ENCODE data around the gene ZNF524. TPM values are rescaled to one million over a fixed set of nuclear protein-coding genes. Genes with fewer than 3 reads are reported as not detected.

Gene ZNF524
- total and polyA plus RNA-seq, 5 experiments from 2014 or later = 19.1 to 31.6 (median 21.5) TPM

- H3K36me3 Mint-ChIP-seq = peaks cover 0 to 20% (median 4%) of the 10 kb centered on the region in 3 donors
- peak within 1 kb of the TSS; percentile 91 to 99 (median 95) for H3K27ac Mint-ChIP-seq
- peaks cover 45 to 79% (median 74%) of the 10 kb centered on the region in 4 donors for H3K4me1 Mint-ChIP-seq
- POLR2A ChIA-PET = interaction anchor here (1.0 to 7.3 kb wide), 6 partner anchors 8 to 42 kb away, joined by 4 to 76 read pairs (median 6); partner anchors contain the start of genes FIZ1, U2AF2, ZNF524 and ZNF784
- H3K9me3 Mint-ChIP-seq = no peaks in the 10 kb centered on the region
- H3K4me3 Mint-ChIP-seq = peak within 1 kb of the TSS; percentile 84 to 98 (median 94)
- ATAC-seq (peak; percentile 19), DNase-seq (peak in 8 of 10 donors; percentile 42 to 78 (median 54))
- H3K27me3 Mint-ChIP-seq = no peaks in the 10 kb centered on the region
These were observed 40.7 kb downstream of the ZNF524 start, which contains the start of gene ZNF580 for GRCh38 chr19:55640577-55641425. Gene ZNF580 (plus strand): TSS chr19:55641002. CDS start chr19:55642509, 1,507 bp downstream.

- Mint-ChIP-seq H3K9me3 (no peaks in the 10 kb centered on the region), H3K27me3 (no peaks in the 10 kb centered on the region), H3K4me3 (peak overlapping the region; percentile 84 to 98 (median 94)), H3K4me1 (peaks cover 37 to 71% (median 66%) of the 10 kb centered on the region in 4 donors), H3K27ac (peak overlapping the region; percentile 83 to 99 (median 95)), H3K36me3 (peaks cover 0 to 14% (median 4%) of the 10 kb centered on the region in 3 donors)
- ATAC-seq (peak; percentile 7 to 8), DNase-seq (peak in 6 of 10 donors; percentile 28 to 69 (median 46))
- POLR2A ChIA-PET = interaction anchor here (1.0 to 9.2 kb wide), 12 partner anchors 7 to 165 kb away, joined by 4 to 148 read pairs (median 10); partner anchors contain the start of genes FIZ1, U2AF2, ZNF524 and ZNF628
These were observed 41.5 kb downstream of the ZNF524 start for GRCh38 chr19:55641426-55642152.

GRCh38 chr19:55642153-55643002 is 42.3 kb downstream of the ZNF524 start:
- Mint-ChIP-seq H3K4me1 (peaks cover 36 to 71% (median 65%) of the 10 kb centered on the region in 4 donors), H3K4me3 (peak overlapping the region; percentile 91 to 99 (median 94)), H3K27ac (peak overlapping the region; percentile 94 to 99 (median 98)), H3K36me3 (peaks cover 0 to 14% (median 4%) of the 10 kb centered on the region in 3 donors), H3K27me3 (no peaks in the 10 kb centered on the region), H3K9me3 (no peaks in the 10 kb centered on the region)
- peak in 6 of 10 donors; percentile 24 to 66 (median 44) for DNase-seq
- ATAC-seq = peak; percentile 24 to 36
- POLR2A ChIA-PET = interaction anchor here (0.7 to 9.2 kb wide), 17 partner anchors 7 to 499 kb away, joined by 3 to 148 read pairs (median 5); partner anchors contain the start of genes EPN1, FIZ1, U2AF2 and ZNF444

- no peaks in the 10 kb centered on the region for H3K27me3 Mint-ChIP-seq
- POLR2A ChIA-PET = interaction anchor here (0.5 to 9.2 kb wide), 19 partner anchors 8 to 607 kb away, joined by 3 to 148 read pairs (median 5); partner anchors contain the start of genes EPN1, FIZ1, U2AF2 and ZNF444
- peak; percentile 45 to 51 for ATAC-seq
- H3K4me3 Mint-ChIP-seq = peak within 1 kb of the TSS; percentile 91 to 99 (median 94)
- peaks cover 30 to 67% (median 61%) of the 10 kb centered on the region in 4 donors for H3K4me1 Mint-ChIP-seq
- peaks cover 0 to 10% (median 2%) of the 10 kb centered on the region in 3 donors for H3K36me3 Mint-ChIP-seq
- H3K27ac Mint-ChIP-seq = peak within 1 kb of the TSS; percentile 94 to 99 (median 98)
- DNase-seq = peak; percentile 67 to 86 (median 76)
- H3K9me3 Mint-ChIP-seq = no peaks in the 10 kb centered on the region
These were observed 43.2 kb downstream of the ZNF524 start, which contains the start of gene ZNF581 for GRCh38 chr19:55643003-55643886. Gene ZNF581 (plus strand): TSS chr19:55643649. CDS start chr19:55644572, 923 bp downstream.

- peak in 1 of 10 donors; percentile 60 for DNase-seq
- H3K27me3 Mint-ChIP-seq = no peaks in the 10 kb centered on the region
These were observed 43.7 kb downstream of the ZNF524 start for GRCh38 chr19:55643887-55644176.

GRCh38 chr19:55644191-55644833 is 44.2 kb downstream of the ZNF524 start:
- Mint-ChIP-seq H3K4me1 (peaks cover 27 to 64% (median 61%) of the 10 kb centered on the region in 4 donors), H3K27ac (peak overlapping the region; percentile 87 to 99 (median 94)), H3K9me3 (no peaks in the 10 kb centered on the region), H3K36me3 (peaks cover 0 to 6% (median 0%) of the 10 kb centered on the region in 3 donors), H3K4me3 (peak overlapping the region; percentile 91 to 99 (median 94)), H3K27me3 (no peaks in the 10 kb centered on the region)
- POLR2A ChIA-PET = interaction anchor here (0.7 to 9.2 kb wide), 6 partner anchors 9 to 527 kb away, joined by 3 to 148 read pairs (median 5); partner anchors contain the start of genes PPP1R12C, U2AF2 and ZNF865
- DNase-seq (peak in 1 of 10 donors; percentile 54), ATAC-seq (no peak)

More at GRCh38 chr19:55643887-55644176, 43.7 kb downstream of the ZNF524 start:
- H3K9me3 Mint-ChIP-seq = no peaks in the 10 kb centered on the region
- peak overlapping the region; percentile 91 to 99 (median 94) for H3K4me3 Mint-ChIP-seq
- H3K36me3 Mint-ChIP-seq = peaks cover 0 to 6% (median 2%) of the 10 kb centered on the region in 3 donors
- ATAC-seq = no peak
- peak overlapping the region; percentile 87 to 99 (median 94) for H3K27ac Mint-ChIP-seq
- POLR2A ChIA-PET = interaction anchor here (1.0 to 9.2 kb wide), 5 partner anchors 9 to 526 kb away, joined by 3 to 148 read pairs (median 6); partner anchors contain the start of genes PPP1R12C, U2AF2 and ZNF865
- peaks cover 30 to 65% (median 62%) of the 10 kb centered on the region in 4 donors for H3K4me1 Mint-ChIP-seq

- Mint-ChIP-seq H3K27ac (peak overlapping the region in 6 of 10 donors; percentile 38 to 99 (median 94)), H3K27me3 (no peaks in the 10 kb centered on the region), H3K4me3 (peak overlapping the region; percentile 91 to 99 (median 94)), H3K4me1 (peaks cover 31 to 65% (median 62%) of the 10 kb centered on the region in 4 donors), H3K9me3 (no peaks in the 10 kb centered on the region), H3K36me3 (peaks cover 0 to 8% (median 0%) of the 10 kb centered on the region in 3 donors)
- POLR2A ChIA-PET = interaction anchor here (0.7 to 9.2 kb wide), 6 partner anchors 8 to 527 kb away, joined by 3 to 148 read pairs (median 4); partner anchors contain the start of genes FIZ1, PPP1R12C, U2AF2 and ZNF524
- no peak for ATAC-seq
- peak in 1 of 10 donors; percentile 38 for DNase-seq
These were observed 44.9 kb downstream of the ZNF524 start for GRCh38 chr19:55644842-55645511.

- Mint-ChIP-seq H3K27me3 (no peaks in the 10 kb centered on the region), H3K36me3 (peaks cover 0 to 8% (median 0%) of the 10 kb centered on the region in 3 donors), H3K9me3 (no peaks in the 10 kb centered on the region), H3K4me3 (peak overlapping the region; percentile 36 to 91 (median 56)), H3K27ac (peak overlapping the region in 6 of 10 donors; percentile 15 to 82 (median 69)), H3K4me1 (peaks cover 32 to 65% (median 63%) of the 10 kb centered on the region in 4 donors)
- DNase-seq (no peak), ATAC-seq (no peak)
- POLR2A ChIA-PET = interaction anchor here (0.7 to 9.2 kb wide), 3 partner anchors 9 to 46 kb away, joined by 3 to 148 read pairs (median 3); partner anchors contain the start of genes FIZ1 and ZNF524
These were observed 45.4 kb downstream of the ZNF524 start for GRCh38 chr19:55645512-55645881.
